IMR-90 (cell line): ENCODE measurements around the gene ANTXRL.

Experiments
- CEBPB ChIP-seq: IDR thresholded peaks from 2 replicates; pipeline ENCODE4 v1.6.1; 2012; ENCODE audit warnings: low read depth, low read length, improper control_type of control experiment
- CHD1 ChIP-seq: IDR thresholded peaks from 2 replicates; pipeline ENCODE4 v1.6.1; 2012; ENCODE audit warnings: low read depth, low read length, improper control_type of control experiment
- CTCF ChIP-seq: conservative IDR thresholded peaks from 2 replicates; pipeline ENCODE4 v1.5.1; 2012; ENCODE audit warnings: mild to moderate bottlenecking, low read depth, low read length, improper control_type of control experiment
- ELK1 ChIP-seq: fragments of 150-350 bp; IDR thresholded peaks from 2 replicates; pipeline ENCODE4 v1.6.1; 2016; ENCODE audit warnings: low read depth, mild to moderate bottlenecking, low read length, moderate library complexity, borderline replicate concordance
- MAFK ChIP-seq: IDR thresholded peaks from 2 replicates; pipeline ENCODE4 v1.6.1; 2012; ENCODE audit warnings: low read depth, low read length, improper control_type of control experiment
- NFE2L2 ChIP-seq: fragments of 150-350 bp; IDR thresholded peaks from 2 replicates; pipeline ENCODE4 v1.6.1; 2016; ENCODE audit warnings: low read depth, mild to moderate bottlenecking, low read length
- POLR2A ChIP-seq: IDR thresholded peaks from 2 replicates; pipeline ENCODE4 v1.6.1; 2012; ENCODE audit warnings: mild to moderate bottlenecking, low read depth, low read length
- RAD21 ChIP-seq: IDR thresholded peaks from 2 replicates; pipeline ENCODE4 v1.6.1; 2012; ENCODE audit warnings: low read length, improper control_type of control experiment
- RCOR1 ChIP-seq: IDR thresholded peaks from 2 replicates; pipeline ENCODE4 v1.6.1; 2012; ENCODE audit warnings: mild to moderate bottlenecking, low read length, improper control_type of control experiment; ENCODE audit not compliant: insufficient replicate concordance
- RFX5 ChIP-seq: IDR thresholded peaks from 2 replicates; pipeline ENCODE4 v1.8.0; 2012; ENCODE audit warnings: low read depth, mild to moderate bottlenecking, low read length, moderate library complexity
- SMC3 ChIP-seq: fragments of 150-350 bp; IDR thresholded peaks from 2 replicates; pipeline ENCODE4 v1.6.1; 2016; ENCODE audit warnings: low read depth, mild to moderate bottlenecking, antibody characterized with exemption, low read length, moderate library complexity
- USF2 ChIP-seq: fragments of 150-350 bp; IDR thresholded peaks from 2 replicates; pipeline ENCODE4 v1.6.1; 2017; ENCODE audit warnings: mild to moderate bottlenecking, antibody characterized with exemption, low read length, low read depth

GRCh38 chr10:46239247-46239646, 47.5 kb upstream of the ANTXRL start:
- no peak for TF ChIP-seq CHD1
- TF ChIP-seq CTCF = no peak
- TF ChIP-seq RCOR1 = no peak
- no peak for TF ChIP-seq POLR2A
- no peak for TF ChIP-seq USF2
- no peak for TF ChIP-seq MAFK
- TF ChIP-seq ELK1 = no peak
- TF ChIP-seq SMC3 = no peak
- TF ChIP-seq CEBPB = no peak
- no peak for TF ChIP-seq RAD21
- no peak for TF ChIP-seq RFX5
- no peak for TF ChIP-seq NFE2L2
